ENCODE data around the gene CADPS2.

Gene CADPS2

GRCh38 chr7:122886357-122887081, at the start of gene CADPS2:
TSS of gene CADPS2 (minus strand) at chr7:122886460. CDS start at chr7:122886337, 123 bp downstream.
- DNase-seq (ENCODE audit: low read depth): peak; percentile 27
- TF ChIP-seq CTCF (IDR thresholded peaks at IDR 0.05; ENCODE audit: control insufficient read depth, extremely low read depth, insufficient read depth): no peak
- H3K4me3 ChIP-seq (ENCODE audit: low read depth, low read length): peak within 1 kb of the TSS; percentile 72

GRCh38 chr7:122935620-122936019, 49.4 kb upstream of the CADPS2 start:
- DNase-seq (ENCODE audit: low read depth): no peak
- TF ChIP-seq CTCF (IDR thresholded peaks at IDR 0.05; ENCODE audit: control insufficient read depth, extremely low read depth, insufficient read depth): no peak
- H3K4me3 ChIP-seq (ENCODE audit: low read depth, low read length): no peak overlapping the region

DNA sequence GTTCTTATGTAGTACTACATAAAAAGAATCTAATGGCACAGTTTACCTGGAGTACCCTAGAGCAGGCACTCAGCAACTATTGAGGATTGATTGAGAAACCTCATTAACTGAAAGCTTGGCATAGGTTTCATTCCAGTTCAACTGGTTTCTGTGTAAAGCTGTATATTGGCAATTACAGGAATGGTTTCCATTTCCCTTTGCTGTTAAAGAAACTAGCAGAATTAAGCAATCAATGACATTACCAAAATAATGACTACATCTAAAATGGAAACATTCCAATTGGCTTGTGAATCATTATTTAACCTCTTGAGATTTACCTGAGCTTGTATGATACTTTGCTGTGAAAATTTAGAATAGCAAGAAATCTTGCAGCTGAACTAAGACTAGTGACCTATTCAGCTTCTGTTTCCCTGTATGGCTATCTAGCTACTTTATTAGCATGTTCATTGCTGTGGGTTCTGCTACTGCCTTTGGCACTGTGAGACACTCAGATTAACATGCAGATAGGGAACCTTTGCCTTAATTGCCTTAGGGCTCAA, 33.5 kb upstream of the CADPS2 start:
- no peak overlapping the region for H3K4me3 ChIP-seq (ENCODE audit: low read depth, low read length)
- TF ChIP-seq CTCF (IDR thresholded peaks at IDR 0.05; ENCODE audit: control insufficient read depth, extremely low read depth, insufficient read depth): no peak
- DNase-seq (ENCODE audit: low read depth): peak; percentile 64

GRCh38 chr7:122914812-122915211, 28.6 kb upstream of the CADPS2 start:
- DNase-seq (ENCODE audit: low read depth): no peak
- TF ChIP-seq CTCF (IDR thresholded peaks at IDR 0.05; ENCODE audit: control insufficient read depth, extremely low read depth, insufficient read depth): no peak
- no peak overlapping the region for H3K4me3 ChIP-seq (ENCODE audit: low read depth, low read length)

DNA sequence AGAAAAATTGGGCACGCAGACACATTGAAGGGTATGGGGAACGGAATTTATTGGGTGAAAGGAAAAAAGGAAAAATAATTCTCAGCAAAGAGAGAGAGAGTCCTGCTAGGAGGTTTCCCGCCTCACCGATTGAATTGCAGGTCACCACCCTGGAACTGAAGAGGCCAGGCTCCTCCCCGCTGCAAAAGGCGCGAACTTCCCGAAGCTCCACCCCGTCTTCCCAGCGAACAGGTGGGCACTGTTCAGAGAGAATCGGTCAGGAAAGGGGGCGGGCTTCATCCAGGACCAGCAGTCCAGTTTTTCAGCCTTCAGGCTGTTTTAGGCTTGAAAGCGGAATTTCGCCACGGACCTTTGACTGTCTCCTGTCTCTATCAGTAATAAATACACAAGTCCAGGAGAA, 27.3 kb upstream of the CADPS2 start:
- DNase-seq (ENCODE audit: low read depth): no peak
- no peak overlapping the region for H3K4me3 ChIP-seq (ENCODE audit: low read depth, low read length)
- TF ChIP-seq CTCF (IDR thresholded peaks at IDR 0.05; ENCODE audit: control insufficient read depth, extremely low read depth, insufficient read depth): no peak

- H3K4me3 ChIP-seq (ENCODE audit: low read depth, low read length): no peak overlapping the region
- TF ChIP-seq CTCF (IDR thresholded peaks at IDR 0.05; ENCODE audit: control insufficient read depth, extremely low read depth, insufficient read depth): no peak
- no peak for DNase-seq (ENCODE audit: low read depth)
Observed at GRCh38 chr7:122902751-122903495, 16.7 kb upstream of the CADPS2 start.

All from LNCaP clone FGC (cell line).